DMS53 treated with DMSO at 0.1 percent for 48 hours (cell line): ENCODE measurements around the gene WNT3A.

Source experiments
- DNase-seq: peaks from one replicate; lab custom pipeline; 2025; ENCODE audit not compliant: unreplicated experiment; lab: John Stamatoyannopoulos, UW

The WNT3A gene

DNA sequence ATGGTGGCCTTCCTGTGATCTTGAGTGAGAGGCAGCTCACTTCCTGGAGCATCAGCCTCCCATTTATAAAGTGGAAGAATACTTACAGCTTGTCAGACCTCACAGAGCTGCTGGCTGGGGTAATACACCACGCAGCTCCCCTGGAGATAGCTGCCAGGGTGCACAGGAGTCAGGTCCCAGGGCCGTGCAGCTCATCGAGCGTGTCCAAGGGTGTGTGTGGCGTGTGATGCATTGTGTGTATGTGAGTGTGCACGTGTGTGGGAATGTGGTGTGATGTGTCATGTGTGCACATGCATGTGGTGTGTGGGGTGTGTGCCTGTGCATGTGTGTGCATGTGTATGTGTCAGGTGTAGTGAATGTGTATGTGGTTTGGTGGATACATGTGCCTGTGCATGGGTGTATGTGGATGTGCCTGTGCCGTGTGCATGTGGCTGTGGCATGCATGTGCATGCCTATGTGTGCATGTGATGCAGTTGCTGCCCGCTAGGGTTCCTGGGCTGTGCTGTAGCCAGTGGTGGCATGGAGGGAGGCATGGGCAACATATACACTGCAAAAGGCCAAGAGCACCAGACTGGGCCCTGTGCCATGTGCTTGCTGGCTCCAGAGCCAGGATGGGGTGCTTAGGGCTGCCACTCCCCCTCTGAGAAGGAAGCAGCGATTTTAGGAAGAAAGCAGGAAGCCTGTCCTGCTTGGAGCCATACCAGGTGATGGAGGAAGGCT is 24.6 kb downstream of the WNT3A start:
- no peak for DNase-seq

DNA sequence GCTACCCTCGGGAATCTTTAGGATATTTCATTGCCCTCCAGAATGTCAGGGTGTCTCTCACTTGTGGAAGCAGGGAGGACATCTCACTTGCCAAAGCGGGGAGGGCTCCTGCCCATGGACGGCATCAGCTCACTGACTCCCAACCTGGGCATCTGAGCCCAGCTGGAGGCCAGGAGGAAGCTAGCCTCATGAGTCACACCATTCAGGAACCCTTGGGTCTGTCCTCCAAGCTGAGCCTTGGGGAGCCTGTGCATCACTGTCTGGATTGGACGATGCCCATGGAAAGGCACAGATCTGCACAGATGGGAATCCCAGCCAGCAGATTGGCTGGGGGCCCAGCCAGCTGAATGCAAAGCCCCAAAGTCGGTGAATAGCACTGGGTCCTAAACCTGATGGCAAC is 25.2 kb downstream of the WNT3A start:
- no peak for DNase-seq

DNA sequence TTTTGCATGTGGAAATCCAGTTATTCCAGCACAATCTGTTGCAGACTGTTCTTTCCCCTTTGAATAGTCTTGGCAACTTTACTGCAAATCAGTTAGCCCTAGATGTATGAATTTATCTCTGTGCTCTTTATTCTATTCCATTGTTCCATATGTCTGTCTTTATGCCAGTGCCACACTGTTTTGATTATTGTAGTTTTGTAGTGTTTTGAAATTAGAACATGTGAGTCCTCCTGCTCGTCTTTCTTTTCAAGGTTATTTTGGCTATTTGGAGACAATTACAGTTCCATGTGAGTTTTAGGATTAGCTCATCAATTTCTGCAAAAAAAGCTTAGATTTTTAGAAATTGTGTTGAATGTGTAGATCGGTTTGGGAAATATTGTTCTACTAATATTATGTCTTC is 26.6 kb downstream of the WNT3A start:
- no peak for DNase-seq

DNA sequence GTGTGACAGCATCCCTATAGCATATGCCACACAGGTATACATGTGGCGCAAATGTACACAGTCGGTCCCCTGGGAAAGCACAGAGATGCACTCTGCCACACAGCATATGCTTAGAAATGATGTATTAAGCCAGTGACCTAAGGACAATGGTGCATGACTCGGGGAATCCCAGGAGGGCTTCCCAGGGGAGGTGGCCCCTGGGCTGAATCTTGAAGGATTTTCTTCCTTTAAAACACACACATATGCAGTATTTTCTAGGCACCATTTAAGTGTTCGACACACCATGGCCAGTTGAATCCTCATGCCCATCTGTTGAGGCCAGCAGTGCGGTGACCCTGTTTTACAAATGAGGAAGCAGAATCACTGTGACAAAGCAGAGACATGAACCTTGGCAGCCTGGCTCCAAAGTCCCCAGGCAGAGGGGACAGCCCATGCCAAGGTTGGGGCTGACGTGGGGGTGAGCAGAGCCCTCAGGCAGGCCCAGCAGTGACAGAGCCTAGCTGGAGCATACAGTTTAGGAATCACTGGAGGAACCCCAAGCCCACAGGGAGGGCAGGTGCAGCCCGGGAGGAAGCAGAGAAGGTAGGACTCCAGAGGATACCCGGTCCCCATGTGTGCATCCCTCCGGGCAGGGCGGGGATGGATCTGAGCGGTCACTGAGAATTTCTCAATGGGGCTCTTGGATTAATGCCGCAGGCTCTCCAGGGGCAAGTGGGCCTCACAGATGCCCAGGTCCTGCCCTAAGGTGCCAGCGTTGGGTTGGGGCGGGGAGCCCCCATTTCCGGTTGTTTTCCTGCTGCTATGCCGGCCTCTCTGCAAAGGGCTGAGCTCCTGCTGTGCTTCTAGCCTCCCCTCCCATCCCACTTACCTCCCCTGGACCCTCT is 28.4 kb downstream of the WNT3A start:
- no peak for DNase-seq

DNA sequence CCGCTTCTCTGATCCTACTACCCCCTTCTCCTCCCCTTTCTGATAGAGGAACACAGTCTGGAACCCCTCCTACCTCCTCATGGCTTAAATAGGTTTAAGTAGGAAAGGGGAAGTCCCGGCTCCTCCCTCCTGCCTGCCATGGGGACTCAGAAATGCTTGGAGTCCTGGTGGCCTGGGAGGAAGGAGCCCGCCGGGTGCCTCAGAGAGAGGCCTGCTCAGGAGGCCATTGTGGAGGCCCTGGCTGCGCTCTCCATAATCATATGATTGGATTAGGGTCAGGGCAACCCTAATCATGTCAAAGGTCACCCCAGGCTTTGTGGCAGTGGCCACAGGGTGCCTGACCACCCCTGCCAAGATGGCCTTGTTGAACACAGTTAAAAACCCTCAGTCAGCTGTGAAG is 29.0 kb downstream of the WNT3A start:
- DNase-seq = no peak

DNA sequence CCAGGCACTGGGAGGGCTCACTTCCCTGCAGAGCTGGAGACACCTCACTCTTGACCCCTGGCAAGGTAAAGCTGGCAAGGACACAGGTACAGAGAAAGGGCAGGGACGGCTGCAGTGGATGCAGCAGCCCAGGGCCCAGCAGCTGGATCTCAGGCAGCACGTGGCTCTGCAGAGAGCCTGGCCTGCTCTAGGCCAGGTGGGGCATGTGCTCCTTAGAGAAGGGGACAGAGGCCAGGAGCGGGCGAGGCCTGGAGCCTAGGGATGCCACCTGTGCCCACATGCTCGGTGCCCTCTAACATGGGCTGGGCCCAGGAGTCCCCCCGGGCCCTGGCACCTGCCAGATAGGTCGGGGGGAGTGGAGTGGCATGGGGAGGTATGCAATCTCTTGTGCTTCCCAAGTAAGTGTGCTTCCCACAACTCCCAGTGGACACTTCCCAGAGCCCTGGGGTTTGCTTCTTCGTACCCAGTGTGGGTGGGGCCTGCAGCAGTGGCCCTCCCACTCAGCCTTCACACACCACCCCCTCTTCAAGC is 30.0 kb downstream of the WNT3A start:
- DNase-seq = no peak

DNA sequence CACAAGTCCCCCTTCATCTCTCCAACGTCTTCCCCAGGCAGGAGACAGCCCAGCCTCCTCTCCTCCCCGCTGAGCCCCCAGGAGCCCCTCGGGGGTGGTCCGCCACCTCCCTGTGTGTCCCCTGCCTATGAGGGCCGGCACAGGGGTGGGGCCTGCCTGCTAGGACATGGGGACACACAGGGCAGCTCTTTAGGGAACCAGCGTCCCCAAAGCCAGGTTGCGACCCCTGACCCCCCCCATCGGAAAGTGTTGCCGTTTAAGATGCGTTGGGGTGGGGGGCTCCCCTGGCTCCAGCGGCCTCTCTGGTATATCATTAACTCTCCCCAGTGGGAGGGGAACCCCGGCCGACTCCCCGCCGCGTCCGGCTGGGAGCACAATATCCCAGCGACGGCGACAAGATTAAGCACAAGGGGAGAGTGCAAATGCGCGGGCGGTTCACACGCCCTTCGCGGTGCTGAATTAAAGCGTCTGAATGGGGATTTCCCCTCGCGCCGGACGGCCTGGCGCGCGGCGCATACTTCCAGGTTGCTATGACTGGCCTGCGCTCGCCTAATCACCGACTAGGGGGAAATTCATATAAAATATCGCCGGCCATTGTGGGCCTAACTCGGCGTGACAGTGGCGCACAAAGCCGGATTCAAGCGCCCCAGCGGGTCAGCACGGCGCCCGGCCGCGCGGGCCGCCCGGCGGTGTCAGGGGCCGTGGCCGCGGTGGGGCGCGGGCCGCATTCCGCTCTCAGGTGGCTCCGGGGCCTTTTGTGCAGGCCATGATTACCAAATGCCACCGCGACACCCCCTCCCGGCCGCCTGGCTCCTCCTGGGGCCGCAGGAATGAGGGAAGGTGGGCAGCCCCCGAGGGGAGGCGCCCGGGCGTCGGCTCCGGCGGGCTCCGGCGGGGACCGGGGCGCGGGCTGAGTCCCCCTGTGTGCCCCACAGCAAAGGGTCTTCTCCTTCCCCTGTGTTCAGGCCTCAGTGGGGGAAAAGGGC is 30.9 kb downstream of the WNT3A start:
- DNase-seq = no peak

DNA sequence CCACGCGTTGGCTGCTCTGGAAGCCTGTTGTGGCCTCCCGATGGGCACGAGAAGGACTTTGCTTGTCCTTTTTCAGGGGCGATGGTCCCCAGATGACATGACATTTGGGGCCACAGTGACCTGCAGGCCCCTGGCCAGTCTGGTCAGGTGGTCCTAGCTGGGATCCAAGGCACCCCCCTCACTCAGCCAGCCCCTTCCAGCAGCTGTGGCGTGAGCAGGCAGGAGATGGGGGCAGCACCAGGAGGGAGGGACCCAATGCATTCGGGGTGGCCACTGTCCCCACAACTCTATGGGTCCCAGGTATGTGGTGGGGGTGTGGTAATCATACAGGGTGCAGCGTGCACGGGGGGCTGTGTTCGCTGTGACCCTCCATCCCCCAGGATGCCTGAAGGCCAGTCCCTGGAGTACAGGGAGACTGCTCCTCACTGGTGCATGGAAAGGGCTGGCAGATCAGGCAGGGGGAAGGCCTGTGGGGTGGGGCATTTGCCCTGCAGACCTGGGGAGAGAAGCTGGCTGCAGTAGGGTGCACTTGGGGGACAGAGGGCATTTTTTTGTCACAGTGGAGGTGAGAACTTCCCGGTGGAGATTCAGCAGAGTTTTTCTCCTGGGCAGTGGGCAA is 31.7 kb downstream of the WNT3A start:
- no peak for DNase-seq

DNA sequence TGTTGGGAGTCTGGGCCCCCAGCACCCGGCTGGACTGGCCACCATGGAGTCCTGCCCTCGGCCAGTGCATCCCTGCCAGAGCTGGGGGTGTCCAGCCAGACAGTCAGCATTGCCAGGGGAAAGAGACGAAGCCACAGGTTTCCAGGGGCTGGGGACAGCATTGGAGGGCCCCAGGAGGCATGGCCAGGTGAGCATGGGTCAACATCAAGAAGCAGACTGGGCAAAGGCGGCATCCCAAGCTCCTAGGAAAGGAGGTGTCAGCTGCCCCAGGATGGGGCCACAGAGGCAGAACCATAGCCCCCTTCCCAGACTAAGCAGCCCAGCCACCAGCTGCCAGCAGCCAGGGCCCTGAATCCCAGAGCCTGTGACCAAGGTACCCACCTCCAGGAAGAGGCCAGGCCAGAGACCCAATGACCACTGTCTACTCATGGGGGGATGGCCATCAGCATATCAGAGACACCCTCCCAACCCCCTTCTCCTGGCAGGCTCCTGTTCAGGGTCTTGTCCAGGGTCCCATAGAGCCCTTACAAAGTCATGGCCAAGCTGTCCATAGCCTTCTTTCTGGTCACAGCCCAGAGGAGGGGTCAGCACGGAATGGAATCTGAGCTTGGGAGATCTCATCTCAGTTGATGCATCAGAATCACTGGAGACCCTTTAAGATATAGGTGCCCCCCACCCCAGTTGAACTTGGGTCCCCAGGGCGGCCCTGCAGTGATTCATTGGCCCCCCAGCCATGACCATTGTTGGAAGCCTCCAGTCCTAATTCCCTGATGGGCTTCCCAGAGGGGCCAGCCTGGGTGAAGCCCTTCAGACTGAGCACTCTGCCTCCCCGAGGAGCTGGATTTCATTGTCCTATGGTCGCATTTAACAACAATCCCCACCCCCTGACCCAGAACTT is 32.5 kb downstream of the WNT3A start:
- DNase-seq = no peak

DNA sequence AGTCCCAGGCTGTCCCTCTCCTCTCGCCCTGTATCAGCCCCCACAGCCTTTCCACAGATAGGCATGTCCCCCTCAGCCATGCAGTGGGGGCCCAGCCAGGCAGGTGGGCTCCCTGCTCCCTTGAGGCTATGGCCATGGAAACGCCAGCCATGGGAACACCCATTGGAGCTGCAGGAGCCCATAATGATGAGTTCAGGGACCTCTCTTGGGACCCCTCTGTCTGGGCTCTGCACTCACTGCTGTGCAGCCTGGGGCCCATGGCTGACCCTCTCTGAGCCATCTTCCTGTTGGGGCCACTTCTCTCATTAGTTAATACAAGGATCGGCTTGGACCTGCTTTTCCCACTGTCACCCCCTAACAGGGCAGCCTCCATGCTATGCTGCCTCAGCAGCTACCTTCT is 33.2 kb downstream of the WNT3A start:
- no peak for DNase-seq

DNA sequence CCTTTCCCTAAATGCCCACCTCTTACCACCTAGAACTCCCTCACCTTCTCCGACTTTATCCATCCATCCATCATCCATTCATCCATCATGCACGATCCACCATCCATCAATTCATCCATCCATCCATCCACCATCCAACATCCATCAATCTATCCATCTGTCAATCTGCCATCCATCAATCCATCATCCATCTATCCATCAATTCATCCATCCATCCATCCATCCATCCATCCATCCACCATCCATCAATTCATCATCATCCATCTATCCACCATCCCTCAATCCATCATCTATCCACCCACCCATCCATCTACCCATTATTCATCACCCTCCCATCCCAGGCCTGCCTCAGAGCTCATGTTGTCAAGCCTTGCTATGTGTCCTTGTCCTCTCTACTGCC is 34.5 kb downstream of the WNT3A start:
- DNase-seq = no peak

DNA sequence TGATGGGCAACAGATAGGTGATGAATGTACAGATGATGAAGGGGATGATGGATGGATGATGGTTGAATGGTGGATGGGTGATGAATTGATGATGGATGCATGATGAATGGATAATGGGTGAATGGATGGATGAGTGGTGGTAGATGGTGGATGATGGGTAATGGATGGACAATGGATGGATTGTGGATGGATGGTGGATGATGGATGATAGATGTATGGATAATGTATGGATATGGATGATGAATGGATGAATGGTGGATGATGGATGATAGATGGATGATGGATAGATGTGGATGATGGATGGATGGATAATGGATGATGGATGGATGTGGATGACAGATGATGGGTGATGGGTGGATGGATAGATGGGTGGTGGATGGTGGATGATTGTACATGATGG is 35.7 kb downstream of the WNT3A start:
- DNase-seq = no peak

DNA sequence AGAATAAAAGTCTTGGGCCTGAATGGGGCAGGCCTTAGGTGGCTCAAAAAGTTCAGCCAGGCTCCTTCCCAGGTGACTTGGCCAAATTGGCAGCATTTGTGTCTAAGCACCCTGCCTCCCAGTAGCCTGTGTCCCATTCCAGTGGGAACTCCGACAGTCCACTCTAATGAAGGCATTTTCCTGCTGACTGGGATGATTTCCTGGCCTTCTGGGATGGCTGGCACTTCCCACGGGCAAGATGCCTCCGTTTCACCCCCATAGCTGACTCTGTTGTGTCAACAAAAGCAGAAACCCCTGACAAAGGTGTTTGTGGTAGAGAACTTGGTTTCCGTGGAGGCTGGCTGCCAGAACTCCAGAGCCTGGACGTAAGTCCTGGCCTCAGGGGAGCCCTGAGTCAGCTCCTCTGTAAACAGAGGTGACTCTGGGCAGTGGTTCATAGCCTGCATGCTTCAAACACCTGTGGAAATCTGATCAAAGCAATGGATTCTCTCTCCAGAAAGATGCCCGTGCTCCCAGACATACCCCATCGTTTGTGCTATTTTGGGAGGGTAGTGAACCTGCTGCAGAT is 36.6 kb downstream of the WNT3A start:
- DNase-seq = no peak

DNA sequence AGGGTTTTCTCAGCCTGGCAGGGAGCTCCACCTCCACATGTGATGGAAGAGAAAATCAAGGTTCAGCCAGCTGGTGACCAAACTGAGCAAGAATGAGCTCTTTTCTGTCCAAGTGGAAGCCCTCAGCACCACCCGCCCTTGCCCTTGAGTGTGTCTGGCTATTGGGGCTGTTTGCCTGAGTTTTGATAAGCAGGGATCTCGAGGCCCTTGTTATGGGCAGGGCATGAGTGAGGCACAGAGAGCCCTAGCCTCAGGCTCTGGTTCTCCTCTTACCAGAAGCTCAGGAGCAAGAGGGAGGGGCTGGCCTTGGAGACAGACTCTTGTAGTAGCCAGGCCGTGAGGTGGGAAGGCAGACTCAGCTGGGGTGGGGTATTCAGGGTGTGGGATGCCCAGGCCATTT is 38.2 kb downstream of the WNT3A start:
- DNase-seq = no peak

DNA sequence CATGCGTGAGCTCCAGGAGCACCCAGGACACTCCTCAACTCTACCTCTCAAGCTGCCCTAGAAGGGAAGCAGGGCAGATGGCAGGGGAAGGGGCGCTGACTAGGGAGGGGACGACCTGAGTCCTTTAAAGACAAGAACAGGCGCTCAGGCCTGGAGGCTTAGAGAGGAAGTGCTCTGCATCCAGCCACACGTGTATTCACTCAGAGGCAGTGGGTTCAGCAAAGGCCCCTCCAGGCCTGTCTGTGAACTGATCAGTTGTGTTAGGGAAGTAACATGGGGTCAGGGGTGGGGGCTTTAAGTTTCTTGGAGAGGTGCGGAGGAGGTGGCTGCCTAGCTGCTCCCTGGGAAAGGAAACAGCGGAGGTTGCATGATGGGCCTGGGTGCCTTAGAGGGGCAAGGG is 38.6 kb downstream of the WNT3A start:
- DNase-seq = no peak

DNA sequence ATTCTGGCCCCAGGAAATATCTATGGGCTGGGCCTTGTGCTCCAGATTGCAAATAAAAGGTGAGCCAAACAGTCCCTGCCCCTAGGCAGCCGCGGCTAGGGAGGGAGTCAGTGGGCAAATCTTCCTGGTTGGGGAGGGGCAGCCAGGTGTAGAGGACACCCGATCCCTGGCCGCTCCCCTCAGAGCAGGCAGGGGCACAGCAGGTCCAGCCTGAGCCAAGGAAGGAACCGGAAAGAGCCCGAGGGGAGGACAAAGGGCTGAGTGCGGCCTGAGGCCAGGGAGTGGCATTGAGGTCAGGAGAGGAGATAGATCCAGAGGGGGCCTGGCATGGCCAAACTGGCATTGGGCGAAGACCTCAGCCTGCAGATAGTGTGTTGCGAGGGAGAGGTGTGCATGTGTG is 39.1 kb downstream of the WNT3A start:
- no peak for DNase-seq

DNA sequence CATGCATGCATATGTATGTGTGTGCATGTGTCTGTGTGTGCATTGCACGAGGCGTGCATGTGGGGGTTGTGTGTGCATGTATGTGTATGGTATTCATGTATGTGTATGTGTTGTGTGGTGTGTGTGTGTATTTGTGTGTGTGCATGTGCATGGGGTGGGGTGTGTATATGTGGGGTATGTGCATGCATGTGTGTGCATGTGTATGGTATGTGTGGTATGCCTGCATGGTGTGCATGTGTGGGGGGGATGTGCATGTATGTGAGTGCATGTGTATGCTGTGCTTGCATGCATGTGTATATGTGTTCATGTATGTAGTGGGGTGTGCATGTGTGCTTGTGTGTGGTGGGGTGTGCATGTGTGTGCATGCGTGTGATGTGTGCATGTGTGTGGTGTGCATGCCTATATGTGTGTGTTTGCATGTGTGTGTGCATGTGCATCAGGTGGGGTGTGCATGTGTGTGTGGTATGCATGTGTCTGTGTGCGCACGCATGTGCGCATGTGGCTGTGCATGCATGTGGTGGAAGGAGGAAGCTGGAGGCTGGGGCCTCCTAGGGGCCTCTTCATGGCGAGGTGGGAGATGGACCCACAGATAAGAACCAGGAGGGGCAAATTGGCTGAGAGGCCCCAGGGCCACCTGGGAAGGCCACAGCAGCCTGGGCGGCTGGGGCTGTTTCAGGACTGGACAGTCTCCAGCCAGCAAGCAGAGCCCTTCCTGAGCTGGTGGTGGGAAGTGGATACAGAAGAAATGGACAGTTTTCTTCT is 39.8 kb downstream of the WNT3A start:
- DNase-seq = no peak

DNA sequence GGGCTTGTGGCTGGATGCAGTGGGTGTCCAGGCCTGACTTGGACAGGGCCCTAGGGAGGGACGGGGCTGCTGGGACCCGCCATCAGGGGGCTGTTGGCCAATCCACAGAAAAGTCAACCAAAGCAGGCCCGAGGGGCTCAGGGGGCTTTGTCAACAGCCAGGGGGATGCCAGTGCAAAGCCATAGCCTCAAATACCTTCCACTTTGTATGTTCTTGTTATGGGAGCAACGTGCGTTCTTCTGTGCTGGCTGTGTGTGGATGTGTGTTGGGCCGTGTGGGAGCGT is 40.3 kb downstream of the WNT3A start:
- no peak for DNase-seq

DNA sequence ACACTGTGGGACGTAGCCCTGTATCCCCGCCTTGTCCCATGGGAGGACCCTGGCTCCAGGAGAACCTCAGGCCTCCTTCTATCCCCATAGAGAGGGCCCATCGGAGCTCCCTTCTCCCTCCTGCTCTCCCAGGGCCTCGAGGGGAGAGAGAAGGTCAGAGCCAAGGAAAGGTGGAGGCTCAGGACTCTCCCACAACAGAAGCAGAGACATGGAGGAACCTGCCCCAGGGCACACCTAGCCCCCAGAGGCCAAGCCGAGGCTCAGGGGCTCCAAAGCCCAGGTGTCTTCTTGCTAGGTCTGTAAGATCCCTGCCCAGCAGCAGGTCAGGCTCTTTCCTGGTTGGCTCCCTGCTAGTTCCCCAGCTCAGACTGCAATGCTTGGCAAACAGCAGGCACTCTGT is 41.3 kb downstream of the WNT3A start:
- DNase-seq = no peak
